ENCODE data around the gene ABCG4.
"Not testable (repeated sequence)": the region's sequence is repeated elsewhere in the genome, so short reads cannot be mapped to it uniquely, and the experiment has no call there.

ABCG4 gene

DNA sequence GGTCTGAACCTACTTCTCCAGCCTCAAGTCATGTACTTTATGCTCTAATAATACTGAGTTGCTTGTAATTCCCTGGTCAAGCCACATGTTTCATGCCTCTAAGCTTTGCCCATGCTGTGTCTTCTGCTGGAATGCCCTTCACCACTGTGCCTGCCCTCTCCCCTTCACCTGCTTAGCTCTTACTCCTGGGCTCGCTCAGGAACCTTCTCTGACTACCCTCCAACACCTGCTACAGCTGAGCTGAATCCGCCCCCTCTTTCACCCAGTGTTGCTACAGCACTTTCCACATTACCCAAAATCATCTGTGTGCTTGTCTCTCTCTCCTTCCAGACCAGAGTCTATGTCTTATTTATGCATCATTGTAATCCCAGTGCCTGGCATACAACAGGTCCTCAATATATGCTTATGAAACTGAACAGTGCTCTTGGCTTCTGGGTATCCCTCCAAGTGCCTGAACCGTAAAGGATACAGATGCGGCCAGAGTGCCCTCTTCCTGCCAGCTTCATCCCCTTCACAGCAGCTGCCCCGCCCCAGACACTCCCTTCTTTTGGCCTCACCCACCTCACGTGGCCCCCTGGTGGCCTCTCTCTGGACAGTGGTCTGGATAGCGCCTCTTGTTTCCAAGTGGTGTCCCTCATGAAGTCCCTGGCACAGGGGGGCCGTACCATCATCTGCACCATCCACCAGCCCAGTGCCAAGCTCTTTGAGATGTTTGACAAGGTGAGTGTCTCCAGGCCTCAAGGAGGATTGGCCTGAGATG, 7.1 kb downstream of the ABCG4 start:
- DNase-seq, result no peak

DNA sequence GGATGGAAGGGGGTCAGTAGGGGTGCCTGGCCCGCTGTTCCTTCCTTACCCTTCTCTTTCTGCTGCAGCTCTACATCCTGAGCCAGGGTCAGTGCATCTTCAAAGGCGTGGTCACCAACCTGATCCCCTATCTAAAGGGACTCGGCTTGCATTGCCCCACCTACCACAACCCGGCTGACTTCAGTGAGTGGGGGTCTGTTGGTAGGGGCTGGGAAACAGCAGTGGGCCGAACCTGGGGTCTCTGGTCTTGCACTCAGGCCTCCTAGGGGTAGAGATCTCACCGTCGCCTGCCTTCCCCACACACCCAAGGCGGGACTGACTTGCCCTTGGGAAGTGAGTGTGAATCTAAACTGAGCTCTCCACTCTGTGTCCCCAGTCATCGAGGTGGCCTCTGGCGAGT, 7.6 kb downstream of the ABCG4 start:
- no peak for DNase-seq

DNA sequence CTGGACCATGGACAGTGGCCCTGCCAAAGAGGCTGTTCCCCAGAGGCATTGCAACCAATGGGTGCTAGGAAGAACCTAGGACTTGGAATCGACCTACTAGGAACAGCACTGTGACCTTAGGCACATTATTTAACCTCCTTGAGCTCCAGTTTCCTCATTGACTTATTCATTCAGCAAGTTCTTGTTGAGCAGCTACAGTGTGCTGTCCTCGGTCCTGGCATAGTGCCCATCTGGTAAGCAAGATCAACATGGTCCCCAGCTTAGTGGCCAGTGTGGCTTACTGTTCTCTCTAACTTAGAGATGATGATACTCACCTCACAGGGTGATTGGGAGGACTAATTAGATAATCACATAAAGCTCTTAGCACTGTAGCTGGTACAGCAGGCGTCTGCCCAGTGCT, 8.2 kb downstream of the ABCG4 start:
- no peak for DNase-seq

DNA sequence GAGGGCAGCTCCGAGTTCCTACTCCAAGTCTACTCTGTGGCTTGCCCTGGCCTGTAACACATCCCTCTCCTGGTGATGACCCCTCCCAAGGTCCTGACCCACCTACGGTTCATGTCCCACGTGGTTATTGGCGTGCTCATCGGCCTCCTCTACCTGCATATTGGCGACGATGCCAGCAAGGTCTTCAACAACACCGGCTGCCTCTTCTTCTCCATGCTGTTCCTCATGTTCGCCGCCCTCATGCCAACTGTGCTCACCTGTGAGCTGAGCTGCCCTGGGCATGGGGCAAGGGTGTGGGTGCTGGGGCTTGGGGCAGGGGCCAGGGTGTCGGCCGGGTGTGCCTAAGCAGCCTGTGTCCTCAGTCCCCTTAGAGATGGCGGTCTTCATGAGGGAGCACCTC, 9.6 kb downstream of the ABCG4 start:
- DNase-seq, result no peak

DNA sequence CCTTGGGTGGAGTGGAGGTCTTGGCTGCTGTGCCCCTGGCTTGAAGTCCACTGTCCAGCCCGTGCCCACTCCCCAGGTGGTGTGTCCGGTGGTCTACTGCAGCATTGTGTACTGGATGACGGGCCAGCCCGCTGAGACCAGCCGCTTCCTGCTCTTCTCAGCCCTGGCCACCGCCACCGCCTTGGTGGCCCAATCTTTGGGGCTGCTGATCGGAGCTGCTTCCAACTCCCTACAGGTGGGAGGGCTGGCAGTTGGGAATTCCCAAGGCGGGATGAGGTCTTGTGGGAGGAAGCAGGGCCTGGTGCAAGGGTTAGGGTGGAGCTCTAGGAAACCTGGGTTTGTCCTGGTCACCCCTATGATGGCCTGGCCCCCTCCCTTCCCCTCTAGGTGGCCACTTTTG, 11.3 kb downstream of the ABCG4 start:
- DNase-seq, result no peak

DNA sequence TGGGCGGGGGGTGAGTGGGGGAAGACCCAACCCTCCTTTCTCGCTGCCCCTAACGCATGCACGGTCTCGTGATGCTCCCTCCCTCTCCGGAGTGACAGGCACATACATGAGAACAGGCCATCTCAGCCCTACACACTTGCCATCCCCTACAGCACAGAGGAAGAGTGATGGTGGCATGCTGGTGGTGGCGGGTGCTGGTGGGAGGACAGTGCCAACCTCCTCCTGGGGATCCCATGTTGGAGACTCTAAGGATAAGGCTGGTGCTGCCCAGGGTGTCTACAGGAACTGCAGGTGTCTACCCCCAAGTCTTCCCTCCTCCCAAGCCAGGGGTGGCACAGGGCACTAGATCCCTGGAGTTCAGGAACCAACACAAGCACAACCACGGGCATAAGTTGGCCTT, 13.0 kb downstream of the ABCG4 start:
- no peak for DNase-seq

DNA sequence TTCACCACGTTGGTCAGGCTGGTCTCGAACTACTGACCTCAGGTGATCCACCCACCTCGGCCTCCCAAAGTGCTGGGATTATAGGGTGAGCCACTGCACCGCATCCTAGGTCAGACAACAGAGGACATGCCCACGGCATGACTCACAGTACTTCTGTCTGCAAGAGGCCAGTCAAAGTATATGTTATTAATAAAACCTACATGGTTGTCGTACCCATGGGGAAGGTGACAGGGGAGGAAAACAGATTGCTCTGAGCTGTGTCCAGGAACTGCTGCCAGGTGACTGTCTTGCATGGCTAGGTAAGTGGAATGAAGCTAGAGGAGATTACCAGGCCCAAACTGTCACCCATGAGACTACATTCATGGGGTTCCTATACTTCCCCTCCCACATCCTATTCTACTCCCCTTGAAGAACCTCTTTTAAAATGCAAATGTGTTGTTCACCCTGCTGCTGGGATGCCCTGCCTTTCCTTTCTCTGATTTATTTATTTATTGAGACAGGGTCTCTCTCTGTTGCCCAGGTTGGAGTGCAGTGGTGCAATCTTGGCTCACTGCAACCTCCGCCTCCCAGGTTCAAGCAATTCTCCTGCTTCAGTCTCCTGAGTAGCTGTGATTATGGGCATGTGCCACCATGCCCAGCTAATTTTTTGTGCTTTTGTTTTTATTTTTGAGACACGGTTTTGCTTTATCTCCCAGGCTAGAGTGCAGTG, 17.7 kb downstream of the ABCG4 start:
- no peak for DNase-seq

DNA sequence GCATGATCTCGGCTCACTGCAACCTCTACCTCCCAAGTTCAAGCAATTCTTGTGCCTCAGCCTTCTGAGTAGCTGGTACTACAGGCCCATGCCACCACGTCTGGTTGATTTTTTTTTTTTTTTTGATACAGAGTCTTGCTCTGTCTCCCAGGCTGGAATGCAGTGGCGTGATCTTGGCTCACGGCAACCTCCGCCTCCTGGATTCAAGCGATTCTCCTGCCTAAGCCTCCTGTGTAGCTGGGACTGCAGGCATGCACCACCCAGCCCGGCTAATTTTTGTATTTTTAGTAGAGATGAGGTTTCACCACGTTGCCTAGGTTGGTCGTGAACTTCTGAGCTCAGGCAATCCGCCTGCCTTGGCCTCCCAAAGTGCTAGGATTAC, 18.2 kb downstream of the ABCG4 start:
- DNase-seq, result not testable (repeated sequence)

DNA sequence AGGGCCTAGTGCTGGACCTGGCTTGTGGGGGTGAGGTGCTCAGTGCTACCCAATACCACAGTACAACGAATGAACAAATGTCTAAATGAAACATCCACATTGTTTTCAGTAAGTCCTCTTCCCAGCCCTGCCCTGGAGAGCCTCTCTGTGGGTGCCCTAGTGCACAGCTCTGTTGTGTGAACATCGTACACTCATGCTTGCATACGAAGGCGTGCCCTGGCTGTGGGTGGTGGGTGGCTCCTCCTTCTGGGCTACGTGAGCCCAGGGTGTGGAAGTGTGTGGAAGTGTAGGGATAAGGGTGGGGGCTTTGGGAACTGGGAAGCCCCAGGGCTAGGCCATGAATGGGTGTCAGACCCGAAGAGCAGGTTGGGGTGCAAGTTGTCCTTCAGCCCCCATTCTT, 19.1 kb downstream of the ABCG4 start:
- DNase-seq, result no peak

DNA sequence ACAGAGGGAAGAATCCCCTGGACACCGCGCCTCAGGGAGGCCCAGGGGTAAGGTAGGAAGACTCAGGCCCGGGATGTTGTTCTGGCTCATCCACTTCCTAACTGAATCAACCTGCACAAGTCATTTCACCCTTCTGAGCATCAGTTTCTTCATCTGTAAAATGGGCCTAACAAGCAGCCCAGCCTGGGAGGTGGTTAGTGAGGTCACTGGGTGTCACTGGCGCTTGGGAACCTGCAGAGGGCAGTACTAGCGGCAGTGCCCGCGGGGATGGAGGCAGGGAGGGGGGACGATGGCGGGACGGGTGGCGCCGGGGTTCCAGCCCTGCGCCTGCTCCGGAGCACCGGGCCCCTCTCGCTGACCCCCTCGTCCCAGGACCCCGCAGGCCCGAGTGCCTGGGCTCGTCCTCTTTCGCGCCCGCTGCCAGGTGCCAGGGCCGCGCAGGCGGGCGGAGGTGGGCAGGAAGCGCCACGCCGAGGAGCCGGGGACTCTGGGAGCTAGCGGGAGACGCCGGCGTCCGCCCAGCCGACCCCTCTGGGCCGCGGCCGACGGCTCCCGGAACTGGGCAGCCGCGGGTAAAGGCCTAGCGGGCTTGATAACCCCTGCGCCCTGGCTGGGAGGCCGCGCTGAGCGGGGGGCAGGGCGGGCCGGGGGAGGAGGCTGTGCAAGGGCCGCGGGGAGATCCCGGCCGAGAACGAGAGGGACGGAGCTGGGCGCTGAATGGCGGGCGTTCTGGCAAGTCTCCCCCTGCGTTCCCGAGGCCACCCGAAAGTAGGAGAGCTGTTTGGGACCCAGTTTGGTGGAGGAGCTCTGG, 19.8 kb downstream of the ABCG4 start, which contains the start of gene NLRX1:
Gene NLRX1 (plus strand): TSS at position 255 of the 811 bp plus-strand sequence. CDS start 2,679 bp downstream, outside the sequence.
- DNase-seq, result peak; percentile 87

DNA sequence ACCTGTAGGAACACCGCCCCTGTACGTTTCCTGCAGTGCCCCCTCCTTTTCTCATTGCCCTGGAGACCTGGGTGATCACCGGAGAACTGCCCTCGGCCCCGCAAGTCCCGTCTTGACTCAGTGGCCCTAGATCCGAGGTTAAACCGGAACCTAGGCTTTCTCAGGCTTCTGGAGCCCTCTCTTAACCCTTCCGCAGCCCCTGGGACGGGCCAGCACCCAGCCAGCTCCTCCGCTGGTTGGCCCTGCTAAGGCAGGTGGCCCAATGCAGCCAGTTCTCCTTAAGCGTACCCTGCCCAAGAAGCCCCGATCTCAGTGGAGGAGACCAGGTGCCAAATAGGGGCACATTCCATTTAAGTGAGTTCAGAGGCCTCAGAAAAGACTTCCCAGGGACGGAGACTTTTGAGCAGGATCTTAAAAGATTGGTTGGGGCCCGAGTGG, 20.4 kb downstream of the ABCG4 start:
- DNase-seq, result peak; percentile 23

DNA sequence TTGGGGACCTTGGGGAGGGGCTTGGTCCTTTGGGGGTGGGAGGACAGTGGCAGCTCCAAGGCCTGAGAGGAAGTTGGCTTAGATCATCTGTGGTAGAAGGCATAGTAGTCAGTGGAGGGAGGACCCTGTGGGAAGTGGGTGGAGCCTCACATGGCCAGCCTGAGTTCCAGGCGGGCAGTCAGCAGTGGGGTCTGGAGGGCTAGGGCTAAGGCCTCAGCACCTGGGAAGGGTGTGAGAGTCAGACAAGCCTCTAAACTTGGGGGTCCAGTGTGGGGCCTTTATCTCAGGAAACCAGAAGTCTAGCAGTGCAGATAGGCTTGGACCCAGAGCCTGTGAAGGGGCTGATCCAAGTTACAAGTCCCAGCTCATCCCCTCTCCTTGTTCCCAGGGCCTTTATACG, 23.7 kb downstream of the ABCG4 start:
- DNase-seq, result no peak

DNA sequence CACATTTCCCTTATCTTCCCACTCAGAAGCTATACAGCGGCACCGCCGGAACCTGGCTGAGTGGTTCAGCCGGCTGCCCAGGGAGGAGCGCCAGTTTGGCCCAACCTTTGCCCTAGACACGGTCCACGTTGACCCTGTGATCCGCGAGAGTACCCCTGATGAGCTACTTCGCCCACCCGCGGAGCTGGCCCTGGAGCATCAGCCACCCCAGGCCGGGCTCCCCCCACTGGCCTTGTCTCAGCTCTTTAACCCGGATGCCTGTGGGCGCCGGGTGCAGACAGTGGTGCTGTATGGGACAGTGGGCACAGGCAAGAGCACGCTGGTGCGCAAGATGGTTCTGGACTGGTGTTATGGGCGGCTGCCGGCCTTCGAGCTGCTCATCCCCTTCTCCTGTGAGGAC, 24.6 kb downstream of the ABCG4 start:
- DNase-seq, result no peak

DNA sequence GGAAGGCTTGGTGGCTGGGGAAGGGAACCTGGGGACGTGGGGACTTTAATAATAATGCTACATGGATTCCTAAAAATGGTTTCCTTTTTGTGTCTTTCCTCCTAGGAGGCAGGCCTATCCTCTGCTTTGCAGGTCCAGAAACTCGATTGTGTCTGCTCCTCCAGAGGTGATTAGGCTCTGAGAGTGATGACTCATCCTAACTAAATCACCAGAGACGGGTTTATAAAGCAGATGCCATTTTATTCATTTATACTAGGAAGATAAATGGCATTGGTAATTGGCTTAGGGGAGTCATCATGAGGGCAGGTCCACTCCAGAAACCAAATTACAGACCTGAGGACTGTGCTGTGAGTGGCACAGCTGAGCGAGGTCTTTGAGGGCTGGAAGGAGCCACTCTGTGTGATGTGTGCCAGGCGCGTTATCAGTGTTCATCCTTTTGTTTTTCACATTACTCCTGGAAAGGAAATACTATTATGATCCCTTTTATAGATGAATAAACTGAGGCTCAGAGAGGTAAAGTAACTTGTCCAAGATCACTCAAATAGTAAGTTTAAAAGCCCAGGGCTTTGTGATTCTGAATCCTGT, 26.7 kb downstream of the ABCG4 start:
- DNase-seq, result no peak

DNA sequence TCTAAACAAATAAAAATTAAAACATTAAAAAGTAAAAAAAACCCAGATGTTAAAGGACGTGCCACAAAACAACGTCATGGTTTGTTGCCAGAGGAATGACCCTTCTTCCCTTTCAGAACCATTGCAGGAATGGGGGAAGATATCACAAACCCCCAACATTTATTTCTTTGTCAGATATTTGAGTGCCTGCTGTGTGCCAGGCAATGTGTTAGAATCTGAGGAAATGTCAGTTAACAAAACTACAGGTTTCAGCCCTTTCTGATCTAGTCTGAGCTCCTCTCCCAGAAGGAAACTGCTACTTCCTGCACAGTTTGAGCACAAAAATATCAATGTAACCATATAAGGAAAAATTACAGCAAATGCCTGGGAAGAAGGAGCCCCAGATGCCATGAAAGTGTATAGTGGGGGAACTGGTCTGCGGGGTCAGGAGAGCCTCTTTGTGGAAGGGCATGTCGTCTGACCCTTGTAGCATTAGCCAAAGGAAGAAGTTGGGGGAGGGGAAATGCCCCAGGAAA, 29.4 kb downstream of the ABCG4 start:
- DNase-seq, result no peak

DNA sequence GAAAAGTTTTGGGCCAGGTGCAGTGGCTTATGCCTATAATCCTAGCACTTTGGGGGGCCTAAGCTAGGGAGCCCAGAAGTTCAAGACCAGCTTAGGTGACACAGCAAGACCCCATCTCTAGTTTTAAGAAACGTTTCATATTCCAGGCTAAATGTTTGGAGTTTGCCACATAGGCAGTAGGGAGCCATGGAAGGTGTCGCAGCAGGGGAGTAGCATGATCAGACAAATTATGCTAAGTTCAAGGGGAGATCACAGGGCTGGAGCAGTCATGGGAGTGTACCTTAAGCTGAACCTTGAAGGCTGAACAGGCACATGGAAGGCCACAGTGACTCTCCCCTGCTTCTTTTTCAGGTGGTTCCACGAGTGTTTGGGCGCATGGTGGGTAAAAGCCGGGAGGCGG, 30.5 kb downstream of the ABCG4 start:
- DNase-seq, result no peak

DNA sequence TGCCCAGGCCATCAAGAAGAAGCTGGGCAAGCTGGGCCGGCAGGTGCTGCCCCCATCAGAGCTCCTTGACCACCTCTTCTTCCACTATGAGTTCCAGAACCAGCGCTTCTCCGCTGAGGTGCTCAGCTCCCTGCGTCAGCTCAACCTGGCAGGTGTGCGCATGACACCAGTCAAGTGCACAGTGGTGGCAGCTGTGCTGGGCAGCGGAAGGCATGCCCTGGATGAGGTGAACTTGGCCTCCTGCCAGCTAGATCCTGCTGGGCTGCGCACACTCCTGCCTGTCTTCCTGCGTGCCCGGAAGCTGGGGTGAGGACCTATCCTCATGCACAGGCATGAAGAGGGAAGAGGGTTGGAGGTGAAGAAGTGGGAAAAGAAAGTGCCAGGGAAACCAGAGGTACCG, 31.1 kb downstream of the ABCG4 start:
- DNase-seq, result no peak

DNA sequence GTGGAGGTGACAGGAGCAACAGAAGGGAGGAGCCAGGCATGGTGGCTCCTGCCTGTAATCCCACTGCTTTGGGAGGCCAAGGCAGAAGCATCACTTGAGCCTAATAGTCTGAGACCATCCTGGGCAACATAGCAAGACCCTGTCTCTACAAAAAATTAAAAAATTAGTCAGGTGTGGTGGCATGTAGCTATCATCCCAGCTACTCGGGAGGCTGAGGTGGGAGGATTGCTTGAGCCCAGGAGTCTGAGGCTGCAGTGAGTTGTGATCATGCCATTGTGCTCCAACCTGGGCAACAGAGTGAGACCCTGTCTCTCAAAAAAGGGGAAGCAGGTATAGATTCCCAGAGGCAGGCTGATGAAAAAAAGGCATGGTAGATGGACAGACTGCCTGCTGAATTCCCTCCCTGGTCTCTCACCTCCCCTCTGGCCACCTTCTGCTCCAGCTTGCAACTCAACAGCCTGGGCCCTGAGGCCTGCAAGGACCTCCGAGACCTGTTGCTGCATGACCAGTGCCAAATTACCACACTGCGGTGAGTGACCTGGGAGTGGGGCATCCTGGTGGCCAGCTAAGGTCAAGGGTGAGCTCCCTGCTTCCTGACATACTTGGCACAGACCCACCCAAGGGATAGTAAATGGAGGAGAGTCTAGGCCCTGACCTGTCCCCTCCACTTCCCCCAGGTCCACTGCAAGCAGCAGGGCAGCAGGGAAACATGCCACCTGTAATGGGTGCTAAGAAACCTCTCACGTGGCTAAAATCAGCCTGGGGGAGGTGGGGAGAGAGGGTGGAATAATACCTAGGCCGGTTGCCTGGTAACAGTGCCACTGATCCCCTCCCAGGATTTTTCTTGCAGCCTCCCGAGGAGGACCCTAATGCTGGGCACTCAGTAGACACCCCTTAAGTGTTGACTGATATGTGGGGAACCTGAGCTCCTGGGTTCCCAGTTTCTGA, 32.2 kb downstream of the ABCG4 start:
- DNase-seq, result no peak

DNA sequence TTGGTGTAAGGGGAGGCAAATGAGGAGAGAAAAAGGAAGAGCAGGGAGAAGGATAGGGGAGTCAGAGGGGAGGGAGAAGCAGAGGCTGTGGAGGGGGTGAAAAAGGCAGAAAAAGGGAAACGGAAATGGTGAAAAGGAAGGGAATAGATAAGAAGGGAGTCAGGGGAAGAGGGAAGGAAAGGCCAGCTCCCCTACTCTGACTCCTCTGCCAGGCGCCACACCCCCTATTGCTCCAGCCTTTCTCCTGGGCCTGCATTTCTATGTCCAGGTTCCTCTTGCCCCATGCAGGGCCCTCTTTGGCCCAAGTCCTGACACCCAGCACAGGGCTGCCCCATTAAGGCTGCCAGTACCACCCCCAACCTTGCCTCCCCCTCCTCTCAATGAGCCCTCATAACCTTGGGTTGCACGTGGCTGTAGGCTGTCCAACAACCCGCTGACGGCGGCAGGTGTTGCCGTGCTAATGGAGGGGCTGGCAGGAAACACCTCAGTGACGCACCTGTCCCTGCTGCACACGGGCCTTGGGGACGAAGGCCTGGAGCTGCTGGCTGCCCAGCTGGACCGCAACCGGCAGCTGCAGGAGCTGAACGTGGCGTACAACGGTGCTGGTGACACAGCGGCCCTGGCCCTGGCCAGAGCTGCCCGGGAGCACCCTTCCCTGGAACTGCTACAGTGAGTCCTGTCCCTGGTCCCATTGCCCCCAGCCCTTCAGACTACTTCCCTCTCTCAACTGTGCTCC, 33.0 kb downstream of the ABCG4 start:
- DNase-seq, result no peak

DNA sequence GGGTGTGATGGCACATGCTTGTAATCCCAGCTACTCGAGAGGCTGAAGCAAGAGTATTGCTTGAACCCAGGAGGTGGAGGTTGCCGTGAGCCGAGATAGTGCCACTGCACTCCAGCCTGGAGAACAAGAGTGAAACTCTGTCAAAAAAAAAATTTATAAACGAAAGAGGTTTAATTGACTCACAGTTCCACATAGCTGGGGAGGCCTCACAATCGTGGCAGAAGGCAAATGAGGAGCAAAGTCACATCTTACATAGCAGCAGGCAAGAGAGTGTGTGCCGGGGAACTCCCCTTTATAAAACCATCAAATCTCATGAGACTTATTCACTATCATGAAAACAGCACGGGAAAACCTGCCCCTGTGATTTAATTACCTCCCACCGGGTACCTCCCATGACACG, 35.5 kb downstream of the ABCG4 start:
- not testable (repeated sequence) for DNase-seq

DNA sequence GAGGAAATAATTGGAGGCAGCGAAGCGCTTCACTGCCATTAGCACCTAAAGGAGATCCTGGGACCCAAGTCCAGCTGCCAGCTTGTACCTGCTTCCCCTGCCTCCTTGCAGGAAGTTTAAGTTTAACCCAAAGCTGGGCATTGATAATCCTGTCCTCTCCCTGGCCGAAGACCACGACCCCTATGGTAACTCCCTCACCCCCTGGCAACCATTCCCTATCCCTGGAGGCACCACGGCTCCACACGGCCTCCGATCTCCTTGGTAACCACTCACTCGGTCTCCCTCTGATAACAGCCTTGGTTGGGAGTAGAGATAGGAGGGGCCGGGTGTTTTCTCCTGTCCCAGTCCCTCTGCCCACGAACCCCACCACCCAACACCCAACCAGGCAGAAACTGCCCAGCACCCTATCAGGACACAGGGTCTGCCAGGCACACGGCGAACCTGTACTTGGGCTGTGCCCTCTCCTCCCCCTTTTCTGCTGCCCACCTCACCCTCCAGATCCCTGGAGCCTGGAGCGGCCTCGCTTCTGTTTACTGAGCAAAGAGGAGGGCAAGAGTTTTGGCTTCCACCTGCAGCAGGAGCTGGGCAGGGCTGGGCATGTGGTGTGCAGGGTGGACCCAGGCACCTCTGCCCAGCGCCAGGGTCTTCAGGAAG, 37.3 kb downstream of the ABCG4 start:
- DNase-seq, result no peak

All from CD4-positive, alpha-beta T cell treated with Interleukin-21 for 1 hour (primary cell).